Natural killer cell (primary cell): ENCODE measurements around the gene SLC25A26. TPM values are rescaled to one million over a fixed set of nuclear protein-coding genes. Genes with fewer than 3 reads are reported as not detected.

ENCODE experiments used
- ATAC-seq, 3 donors: fragments of 150-1000 bp in 2 of 3; fragments of 200-7000 bp in 1 of 3; cut with Tn5 transposase; 1 replicate in 1 of 3; 2 replicates in 2 of 3; pipeline ENCODE4 v1.10.0; 2021; ENCODE audit warnings: mild to moderate bottlenecking in 2 of 3, moderate library complexity in 2 of 3
- DNase-seq, 2 donors: peaks; one replicate each; pipeline versions ENCODE4 v3.0.0 to v3.0.0-alpha.2; 2013 to 2021; ENCODE audit warnings: mixed read lengths in 1 of 2
- H3K27ac ChIP-seq: one replicate; pipeline ENCODE4 v1.5.1; 2013; ENCODE audit warnings: mild to moderate bottlenecking, low read length
- H3K27me3 ChIP-seq: one replicate; pipeline ENCODE4 v1.6.1; 2013; ENCODE audit warnings: low read length; ENCODE audit not compliant: control insufficient read depth, insufficient read depth
- H3K36me3 ChIP-seq: one replicate; pipeline ENCODE4 v1.6.1; 2013; ENCODE audit warnings: low read length; ENCODE audit not compliant: control insufficient read depth, insufficient read depth
- H3K4me1 ChIP-seq: one replicate; pipeline ENCODE4 v1.6.1; 2013; ENCODE audit warnings: low read length; ENCODE audit not compliant: control insufficient read depth, insufficient read depth
- H3K4me3 ChIP-seq: one replicate; pipeline ENCODE4 v1.5.1; 2013; ENCODE audit warnings: low read length
- H3K9me3 ChIP-seq: one replicate; pipeline ENCODE4 v1.6.1; 2013; ENCODE audit warnings: low read length; ENCODE audit not compliant: control insufficient read depth, insufficient read depth
- H3K27ac Mint-ChIP-seq, 2 donors: one replicate each; pipeline ENCODE4 v1.8.0; 2022; ENCODE audit warnings: mild to moderate bottlenecking in 2 of 2, mixed read lengths in 2 of 2, moderate library complexity in 1 of 2
- H3K27me3 Mint-ChIP-seq, 2 donors: one replicate each; pipeline ENCODE4 v1.8.0; 2022; ENCODE audit warnings: low read depth in 2 of 2, mixed read lengths in 2 of 2
- H3K36me3 Mint-ChIP-seq: one replicate; pipeline ENCODE4 v1.8.0; 2022; ENCODE audit warnings: mixed read lengths
- H3K4me1 Mint-ChIP-seq, 2 donors: one replicate each; pipeline ENCODE4 v1.8.0; 2022; ENCODE audit warnings: mixed read lengths in 2 of 2
- H3K4me3 Mint-ChIP-seq: one replicate; pipeline ENCODE4 v1.8.0; 2022; ENCODE audit warnings: mild to moderate bottlenecking, moderate library complexity, mixed read lengths
- H3K9me3 Mint-ChIP-seq, 2 donors: one replicate each; pipeline ENCODE4 v1.8.0; 2022; ENCODE audit warnings: mixed read lengths in 2 of 2
- WGBS: methylation state at CpG from one replicate; pipeline ENCODE4 v1.1.7; 2013; ENCODE audit warnings: missing lambda C conversion rate; ENCODE audit not compliant: insufficient coverage; 5-methylcytosine and 5-hydroxymethylcytosine counted together
- intact Hi-C: fragments of 100-400 bp; cut with micrococcal nuclease; formaldehyde crosslinking; loops from one replicate; pipeline ENCODE4 v1.14.2; 2022
- total RNA-seq, 4 donors: library from RNA; stranded (reverse); fragments of 120-200 nt in 1 of 4; gene quantifications; one replicate each; pipeline versions ENCODE4 v1.2.3 to v1.2.4, GENCODE V29; 2013 to 2022
- TF ChIP-seq, protein P1 (sequence below): fragments of 200-600 bp; IDR thresholded peaks from one replicate; pipeline ENCODE4 v1.8.0; 2022; ENCODE audit warnings: antibody characterized with exemption

The SLC25A26 gene
- total RNA-seq, 3 donors from 2014 or later (not counting 1 experiment from before 2014, with no cell fraction given), result 18.4 to 23.9 (median 23.3) TPM

DNA sequence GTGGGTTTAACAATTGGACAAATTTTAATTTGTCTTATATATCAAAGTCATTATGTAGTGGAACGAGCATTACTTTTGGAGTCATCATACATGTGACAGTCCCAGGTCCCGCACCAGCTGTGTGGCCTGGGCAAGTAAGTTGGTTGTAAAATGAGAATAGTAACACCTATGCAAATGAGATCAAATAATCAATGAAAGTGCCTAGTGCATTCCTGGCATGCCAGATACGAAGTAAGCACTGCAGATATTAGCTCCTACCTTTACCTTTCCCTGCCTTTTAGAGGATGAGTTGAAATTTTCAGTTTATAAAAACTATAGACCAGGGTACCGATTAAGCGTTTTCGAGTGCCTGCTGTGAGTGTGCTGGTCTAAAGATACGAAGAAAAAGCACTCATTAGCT is 145.9 kb downstream of the SLC25A26 start:
- no peak for DNase-seq
- Mint-ChIP-seq H3K9me3 (no peaks in the 10 kb centered on the region), H3K4me3 (no peak overlapping the region), H3K36me3 (no peaks in the 10 kb centered on the region), H3K27me3 (no peaks in the 10 kb centered on the region), H3K4me1 (peaks cover 9 to 19% of the 10 kb centered on the region in 2 donors), H3K27ac (no peak overlapping the region)
- intact Hi-C loops, result no loop called here
- no peak for ATAC-seq
- peaks cover 3% of the 10 kb centered on the region for H3K36me3 ChIP-seq
- WGBS, result 100% methylated on average over 6 of the region's 7 CpGs
- H3K4me3 ChIP-seq, result no peak overlapping the region
- H3K9me3 ChIP-seq, result no peaks in the 10 kb centered on the region
- TF ChIP-seq, protein P1, sequence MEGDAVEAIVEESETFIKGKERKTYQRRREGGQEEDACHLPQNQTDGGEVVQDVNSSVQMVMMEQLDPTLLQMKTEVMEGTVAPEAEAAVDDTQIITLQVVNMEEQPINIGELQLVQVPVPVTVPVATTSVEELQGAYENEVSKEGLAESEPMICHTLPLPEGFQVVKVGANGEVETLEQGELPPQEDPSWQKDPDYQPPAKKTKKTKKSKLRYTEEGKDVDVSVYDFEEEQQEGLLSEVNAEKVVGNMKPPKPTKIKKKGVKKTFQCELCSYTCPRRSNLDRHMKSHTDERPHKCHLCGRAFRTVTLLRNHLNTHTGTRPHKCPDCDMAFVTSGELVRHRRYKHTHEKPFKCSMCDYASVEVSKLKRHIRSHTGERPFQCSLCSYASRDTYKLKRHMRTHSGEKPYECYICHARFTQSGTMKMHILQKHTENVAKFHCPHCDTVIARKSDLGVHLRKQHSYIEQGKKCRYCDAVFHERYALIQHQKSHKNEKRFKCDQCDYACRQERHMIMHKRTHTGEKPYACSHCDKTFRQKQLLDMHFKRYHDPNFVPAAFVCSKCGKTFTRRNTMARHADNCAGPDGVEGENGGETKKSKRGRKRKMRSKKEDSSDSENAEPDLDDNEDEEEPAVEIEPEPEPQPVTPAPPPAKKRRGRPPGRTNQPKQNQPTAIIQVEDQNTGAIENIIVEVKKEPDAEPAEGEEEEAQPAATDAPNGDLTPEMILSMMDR, result no peak
- peaks cover 15% of the 10 kb centered on the region for H3K4me1 ChIP-seq
- H3K27me3 ChIP-seq, result no peaks in the 10 kb centered on the region
- no peak overlapping the region for H3K27ac ChIP-seq

DNA sequence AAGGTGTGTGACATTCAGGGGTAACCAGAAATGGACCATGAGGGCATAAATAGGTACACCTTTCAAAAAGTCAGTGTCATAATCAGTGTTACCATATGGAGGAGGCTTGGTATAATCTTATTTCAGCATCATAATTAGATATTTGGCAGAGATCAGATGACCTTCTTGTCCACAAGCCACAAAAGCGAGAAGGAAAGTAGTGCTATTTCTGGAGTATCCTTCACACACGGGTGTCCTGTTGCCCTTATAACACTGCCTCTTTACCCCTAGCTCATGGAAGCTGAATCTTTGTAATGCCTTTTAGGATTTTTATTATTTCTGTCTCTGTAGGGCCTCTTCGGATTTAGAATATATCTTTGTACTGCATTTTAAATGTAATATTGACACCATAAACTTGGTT is 147.2 kb downstream of the SLC25A26 start:
- ATAC-seq (no peak), DNase-seq (no peak)
- H3K27ac ChIP-seq, result no peak overlapping the region
- intact Hi-C loops, result no loop called here
- H3K4me3 Mint-ChIP-seq, result no peak overlapping the region
- no peaks in the 10 kb centered on the region for H3K27me3 ChIP-seq
- WGBS, result 93% methylated on average over 2 of the region's 3 CpGs
- no peaks in the 10 kb centered on the region for H3K9me3 ChIP-seq
- peak overlapping the region in 1 of 2 donors; percentile 33 for H3K27ac Mint-ChIP-seq
- H3K36me3 Mint-ChIP-seq, result no peaks in the 10 kb centered on the region
- peaks cover 3% of the 10 kb centered on the region for H3K36me3 ChIP-seq
- no peaks in the 10 kb centered on the region for H3K27me3 Mint-ChIP-seq
- TF ChIP-seq, protein P1, result no peak
- H3K4me1 Mint-ChIP-seq, result peaks cover 16 to 28% of the 10 kb centered on the region in 2 donors
- no peaks in the 10 kb centered on the region for H3K9me3 Mint-ChIP-seq
- peaks cover 24% of the 10 kb centered on the region for H3K4me1 ChIP-seq
- H3K4me3 ChIP-seq, result no peak overlapping the region

DNA sequence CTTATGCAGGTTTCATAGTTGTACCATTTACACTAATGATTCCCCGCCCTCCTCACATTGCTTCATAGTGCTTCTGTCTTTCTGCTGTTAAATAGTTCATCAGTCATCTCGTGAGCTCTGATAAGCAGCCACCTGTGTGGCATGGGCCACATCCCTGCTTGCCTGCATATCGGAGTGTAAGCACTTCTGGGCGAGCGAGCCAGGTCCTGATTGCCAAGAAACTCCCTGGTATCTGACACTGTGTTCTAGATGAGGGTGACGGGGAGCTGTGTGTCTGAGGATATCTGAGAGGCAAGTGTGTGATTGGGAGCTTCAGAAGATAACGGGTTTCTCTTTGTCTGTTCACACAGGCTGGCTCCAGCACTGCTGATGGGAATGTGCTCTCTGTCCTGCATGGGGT is 149.4 kb downstream of the SLC25A26 start:
- H3K27ac ChIP-seq, result no peak overlapping the region
- peaks cover 2% of the 10 kb centered on the region for H3K36me3 ChIP-seq
- no peaks in the 10 kb centered on the region for H3K9me3 ChIP-seq
- peaks cover 24% of the 10 kb centered on the region for H3K4me1 ChIP-seq
- ATAC-seq (no peak), DNase-seq (no peak)
- H3K4me3 Mint-ChIP-seq, result no peak overlapping the region
- no peaks in the 10 kb centered on the region for H3K27me3 Mint-ChIP-seq
- intact Hi-C loops, result no loop called here
- H3K9me3 Mint-ChIP-seq, result no peaks in the 10 kb centered on the region
- WGBS, result 99% methylated on average over 7 of the region's 7 CpGs
- H3K4me3 ChIP-seq, result no peak overlapping the region
- no peaks in the 10 kb centered on the region for H3K36me3 Mint-ChIP-seq
- H3K4me1 Mint-ChIP-seq, result peaks cover 16 to 28% of the 10 kb centered on the region in 2 donors
- peak overlapping the region; percentile 4 to 69 for H3K27ac Mint-ChIP-seq
- no peaks in the 10 kb centered on the region for H3K27me3 ChIP-seq
- TF ChIP-seq, protein P1, result no peak

DNA sequence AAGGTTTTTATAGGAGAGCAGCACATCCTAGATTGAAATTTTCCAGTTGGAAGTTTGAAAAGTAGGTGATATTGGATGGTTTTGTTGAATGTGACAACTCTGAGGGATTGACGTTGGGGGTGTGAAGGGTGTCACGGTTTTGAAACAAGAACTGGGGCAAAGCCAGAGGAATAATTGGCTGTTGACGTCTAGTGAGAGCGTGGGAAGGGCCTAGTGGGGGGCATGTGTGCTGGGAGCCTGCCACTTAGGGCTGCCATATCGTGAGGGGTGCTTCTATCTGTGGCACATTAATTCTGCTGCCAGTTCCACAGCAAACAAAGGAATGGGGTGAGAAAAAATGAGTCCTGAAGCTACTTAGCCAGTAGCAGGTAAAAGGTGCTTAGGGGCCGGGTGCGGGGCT is 150.6 kb downstream of the SLC25A26 start:
- Mint-ChIP-seq H3K9me3 (no peaks in the 10 kb centered on the region), H3K27me3 (no peaks in the 10 kb centered on the region), H3K36me3 (no peaks in the 10 kb centered on the region), H3K4me1 (peaks cover 16 to 23% of the 10 kb centered on the region in 2 donors), H3K4me3 (no peak overlapping the region), H3K27ac (peak overlapping the region; percentile 56 to 69)
- Histone ChIP-seq H3K27me3 (no peaks in the 10 kb centered on the region), H3K27ac (no peak overlapping the region), H3K36me3 (peaks cover 9% of the 10 kb centered on the region), H3K4me1 (peaks cover 24% of the 10 kb centered on the region), H3K4me3 (no peak overlapping the region), H3K9me3 (no peaks in the 10 kb centered on the region)
- intact Hi-C loops, result no loop called here
- no peak for ATAC-seq
- 92% methylated on average over 7 of the region's 7 CpGs for WGBS
- TF ChIP-seq, protein P1, result no peak
- DNase-seq, result no peak
